CD4-positive, alpha-beta T cell (primary cell): ENCODE measurements around the gene NABP2. TPM values are rescaled to one million over a fixed set of nuclear protein-coding genes. Genes with fewer than 3 reads are reported as not detected.
"Not testable (repeated sequence)": the region's sequence is repeated elsewhere in the genome, so short reads cannot be mapped to it uniquely, and the experiment has no call there.

Source experiments
- ATAC-seq: fragments of 200-7000 bp; cut with Tn5 transposase; one replicate; pipeline ENCODE4 v1.10.0; 2022; ENCODE audit warnings: mild to moderate bottlenecking; ENCODE audit not compliant: poor library complexity
- CTCF ChIA-PET: fragments of 350-600 bp; sonication (Branson Sonifier 250); formaldehyde crosslinking; loops from one replicate; lab custom pipeline; 2021; ENCODE audit warnings: antibody characterized with exemption, inconsistent platforms; lab: Charles Lee
- POLR2A ChIA-PET: fragments of 350-600 bp; sonication (Branson Sonifier 250); formaldehyde crosslinking; loops from one replicate; lab custom pipeline; 2021; ENCODE audit warnings: antibody characterized with exemption, inconsistent platforms; lab: Charles Lee
- DNase-seq, 14 experiments: peaks; one replicate each; pipeline ENCODE4 v3.0.0-alpha.2; 2013 to 2020; ENCODE audit warnings: mixed read lengths in 2 of 14
- H3K27ac ChIP-seq, 2 donors: one replicate each; pipeline versions ENCODE4 v1.5.1 to v1.7.0; 2013; ENCODE audit warnings: low read length in 2 of 2, low read depth in 1 of 2, mild to moderate bottlenecking in 1 of 2
- H3K27me3 ChIP-seq, 2 experiments: 1 replicate in 1 of 2; 2 replicates in 1 of 2; pipeline versions ENCODE4 v1.6.1 to v1.7.0; 2013; ENCODE audit warnings: low read length in 2 of 2, control low read depth in 1 of 2, mild to moderate bottlenecking in 1 of 2, moderate library complexity in 1 of 2; ENCODE audit not compliant: insufficient read depth in 2 of 2, control insufficient read depth in 1 of 2
- H3K36me3 ChIP-seq: one replicate; pipeline ENCODE4 v1.6.1; 2013; ENCODE audit warnings: low read length, control low read depth; ENCODE audit not compliant: insufficient read depth
- H3K4me1 ChIP-seq: one replicate; pipeline ENCODE4 v1.6.1; 2013; ENCODE audit warnings: low read length, control low read depth; ENCODE audit not compliant: insufficient read depth
- H3K4me3 ChIP-seq: one replicate; pipeline ENCODE4 v1.5.1; 2013; ENCODE audit warnings: mild to moderate bottlenecking, low read length, moderate library complexity
- H3K9me3 ChIP-seq, 2 experiments: 1 replicate in 1 of 2; 2 replicates in 1 of 2; pipeline versions ENCODE4 v1.6.1 to v1.7.0; 2013; ENCODE audit warnings: low read length in 2 of 2, mild to moderate bottlenecking in 2 of 2, control low read depth in 1 of 2, moderate library complexity in 1 of 2; ENCODE audit not compliant: control insufficient read depth in 1 of 2, insufficient read depth in 1 of 2
- H3K27ac Mint-ChIP-seq: one replicate; pipeline ENCODE4 v1.8.0; 2020; ENCODE audit warnings: mixed read lengths
- H3K27me3 Mint-ChIP-seq: one replicate; pipeline ENCODE4 v1.8.0; 2021; ENCODE audit warnings: mixed read lengths
- H3K36me3 Mint-ChIP-seq: one replicate; pipeline ENCODE4 v1.8.0; 2021; ENCODE audit warnings: low read depth, mixed read lengths
- H3K4me1 Mint-ChIP-seq: one replicate; pipeline ENCODE4 v1.8.0; 2021; ENCODE audit warnings: low read depth, mixed read lengths
- H3K4me3 Mint-ChIP-seq: one replicate; pipeline ENCODE4 v1.8.0; 2020; ENCODE audit warnings: mild to moderate bottlenecking, mixed read lengths
- H3K9me3 Mint-ChIP-seq: one replicate; pipeline ENCODE4 v1.8.0; 2020; ENCODE audit warnings: mixed read lengths
- intact Hi-C, 2 experiments: fragments of 100-400 bp; cut with DNase I in 1 of 2; cut with micrococcal nuclease in 1 of 2; formaldehyde crosslinking; loops; one replicate each; pipeline versions ENCODE4 v1.15.1 to v1.9.0; 2023 to 2025; cut with DNase I, micrococcal nuclease
- total RNA-seq, 174 experiments: library from RNA in 2 of 174; stranded (reverse) in 2 of 174; gene quantifications; one replicate each; pipeline ENCODE4 v1.2.3 and lab custom pipeline; 2021 to 2026
- TF ChIP-seq, protein P1 (sequence below): fragments of 200-600 bp; IDR thresholded peaks from one replicate; pipeline ENCODE4 v1.8.0; 2022; ENCODE audit warnings: antibody characterized with exemption, mild to moderate bottlenecking

NABP2 gene
- total RNA-seq, 2 experiments from 2014 or later, result 7.6 to 9.1 TPM

DNA sequence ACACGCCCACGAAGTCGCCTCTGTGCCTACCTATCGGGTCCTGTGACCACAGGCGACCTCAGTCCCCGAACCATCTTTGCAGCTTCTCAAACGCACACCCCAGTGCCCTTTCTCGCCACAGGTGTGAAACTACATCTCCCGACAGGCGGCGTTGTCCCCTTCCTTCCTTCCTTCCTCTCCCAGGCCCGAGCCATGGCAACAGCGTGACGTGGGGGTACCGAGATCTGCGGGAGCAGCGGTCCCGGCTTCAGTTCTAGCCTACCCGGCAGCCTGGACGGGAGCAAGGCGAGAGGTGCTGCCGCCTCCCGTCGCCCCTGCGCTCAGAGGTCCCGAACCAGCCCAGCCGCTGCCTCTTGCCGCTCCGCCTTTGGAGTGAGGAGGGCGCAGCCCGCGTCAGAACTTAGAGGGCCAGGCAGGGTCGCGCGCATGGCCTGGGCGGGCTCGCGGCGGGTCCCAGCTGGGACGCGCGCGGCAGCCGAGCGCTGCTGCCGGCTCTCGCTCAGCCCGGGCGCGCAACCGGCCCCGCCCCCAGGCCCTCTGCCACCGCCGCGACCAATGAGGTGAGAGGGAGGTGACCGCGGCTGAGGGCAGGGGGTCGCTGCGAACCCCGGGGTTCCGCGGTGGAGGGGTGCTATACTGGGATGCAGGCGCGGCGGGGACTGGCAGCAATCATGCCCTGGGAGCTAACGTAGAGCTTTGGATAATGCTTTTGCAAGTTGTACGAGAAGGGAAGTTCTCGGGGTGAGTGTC, 42.7 kb downstream of the NABP2 start, which contains the start of gene COQ10A:
TSS of gene COQ10A (plus strand) at position 250 of the 750 bp plus-strand sequence. CDS start at position 427, 177 bp downstream.
- no peaks in the 10 kb centered on the region for H3K27me3 Mint-ChIP-seq
- TF ChIP-seq, protein P1, sequence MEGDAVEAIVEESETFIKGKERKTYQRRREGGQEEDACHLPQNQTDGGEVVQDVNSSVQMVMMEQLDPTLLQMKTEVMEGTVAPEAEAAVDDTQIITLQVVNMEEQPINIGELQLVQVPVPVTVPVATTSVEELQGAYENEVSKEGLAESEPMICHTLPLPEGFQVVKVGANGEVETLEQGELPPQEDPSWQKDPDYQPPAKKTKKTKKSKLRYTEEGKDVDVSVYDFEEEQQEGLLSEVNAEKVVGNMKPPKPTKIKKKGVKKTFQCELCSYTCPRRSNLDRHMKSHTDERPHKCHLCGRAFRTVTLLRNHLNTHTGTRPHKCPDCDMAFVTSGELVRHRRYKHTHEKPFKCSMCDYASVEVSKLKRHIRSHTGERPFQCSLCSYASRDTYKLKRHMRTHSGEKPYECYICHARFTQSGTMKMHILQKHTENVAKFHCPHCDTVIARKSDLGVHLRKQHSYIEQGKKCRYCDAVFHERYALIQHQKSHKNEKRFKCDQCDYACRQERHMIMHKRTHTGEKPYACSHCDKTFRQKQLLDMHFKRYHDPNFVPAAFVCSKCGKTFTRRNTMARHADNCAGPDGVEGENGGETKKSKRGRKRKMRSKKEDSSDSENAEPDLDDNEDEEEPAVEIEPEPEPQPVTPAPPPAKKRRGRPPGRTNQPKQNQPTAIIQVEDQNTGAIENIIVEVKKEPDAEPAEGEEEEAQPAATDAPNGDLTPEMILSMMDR, result peak; percentile 64
- H3K4me3 Mint-ChIP-seq, result peak within 1 kb of the TSS; percentile 96
- ChIA-PET POLR2A (interaction anchor here (0.6 to 2.5 kb wide), 15 partner anchors 9 to 293 kb away, joined by 3 to 25 read pairs (median 7); partner anchors contain the start of genes ANKRD52, CNPY2, CS and RAB5B), CTCF (interaction anchor here (0.6 to 2.2 kb wide), 10 partner anchors 9 to 197 kb away, joined by 3 to 19 read pairs (median 4); partner anchors contain the start of genes ANKRD52, CNPY2, IL23A and RNF41)
- H3K36me3 ChIP-seq, result peaks cover 15% of the 10 kb centered on the region
- intact Hi-C loops, result loop anchor here (1.0 to 2.0 kb wide), 3 partner anchors 32 to 198 kb away; partner anchors contain the start of gene CS (in 1 of the 2)
- H3K27ac Mint-ChIP-seq, result peak within 1 kb of the TSS; percentile 91
- peaks cover 32% of the 10 kb centered on the region for H3K36me3 Mint-ChIP-seq
- H3K9me3 Mint-ChIP-seq, result no peaks in the 10 kb centered on the region
- H3K4me1 ChIP-seq, result peaks cover 16% of the 10 kb centered on the region
- no peaks in the 10 kb centered on the region for H3K9me3 ChIP-seq
- peak; percentile 88 for ATAC-seq
- H3K4me3 ChIP-seq, result peak within 1 kb of the TSS; percentile 72
- H3K27ac ChIP-seq, result peak within 1 kb of the TSS; percentile 91 to 96
- DNase-seq, result peak; percentile 77 to 95 (median 88)
- no peaks in the 10 kb centered on the region for H3K27me3 ChIP-seq
- peaks cover 17% of the 10 kb centered on the region for H3K4me1 Mint-ChIP-seq

DNA sequence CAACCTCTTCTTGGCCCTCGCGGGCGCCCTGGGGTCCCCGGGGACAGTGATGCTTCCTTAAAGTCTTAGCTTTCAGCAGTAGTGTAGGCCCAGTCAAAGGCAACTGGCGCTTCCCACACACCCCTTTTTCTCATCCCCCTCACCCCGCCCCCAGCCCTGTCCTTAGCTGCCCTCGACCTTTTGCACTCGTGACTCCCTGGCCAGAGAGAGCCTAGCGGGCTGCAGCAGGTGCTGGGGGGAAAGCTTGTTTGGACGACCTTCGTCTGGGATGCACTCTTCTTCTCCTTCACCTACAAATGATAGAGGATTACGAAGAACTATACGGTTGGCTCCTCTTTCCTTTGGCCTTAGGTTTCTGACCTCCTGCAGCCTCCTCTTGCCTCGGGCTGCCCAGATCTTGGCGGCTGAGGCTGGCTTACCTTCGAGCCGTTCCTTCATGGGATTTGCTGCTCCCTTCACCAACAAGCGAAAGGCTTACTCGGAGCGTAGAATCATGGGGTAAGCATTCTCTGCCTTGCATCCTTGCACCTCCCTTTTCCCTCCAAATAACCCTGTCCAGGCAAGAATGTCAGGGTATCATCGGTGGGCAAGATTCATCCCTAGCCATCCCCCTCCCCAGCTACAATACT, 43.4 kb downstream of the NABP2 start:
- ATAC-seq, result no peak
- peaks cover 39% of the 10 kb centered on the region for H3K36me3 Mint-ChIP-seq
- Histone ChIP-seq H3K27me3 (no peaks in the 10 kb centered on the region), H3K27ac (peak overlapping the region; percentile 69 to 91), H3K36me3 (peaks cover 18% of the 10 kb centered on the region), H3K4me1 (peaks cover 16% of the 10 kb centered on the region), H3K4me3 (peak overlapping the region; percentile 72), H3K9me3 (no peaks in the 10 kb centered on the region)
- no peaks in the 10 kb centered on the region for H3K27me3 Mint-ChIP-seq
- peak overlapping the region; percentile 50 for H3K4me3 Mint-ChIP-seq
- no peaks in the 10 kb centered on the region for H3K9me3 Mint-ChIP-seq
- ChIA-PET CTCF (interaction anchor here (1.2 to 2.2 kb wide), 5 partner anchors 9 to 91 kb away, joined by 3 to 19 read pairs (median 5); partner anchors contain the start of genes ANKRD52, CNPY2, IL23A and SMARCC2), POLR2A (interaction anchor here (0.6 to 2.5 kb wide), 13 partner anchors 9 to 293 kb away, joined by 3 to 25 read pairs (median 7); partner anchors contain the start of genes ANKRD52, CNPY2, CS and RAB5B)
- DNase-seq, result no peak
- TF ChIP-seq, protein P1, result no peak
- peak overlapping the region; percentile 91 for H3K27ac Mint-ChIP-seq
- intact Hi-C loops, result loop anchor here (2.0 kb wide), 2 partner anchors 31 to 197 kb away; no protein-coding TSS in a partner anchor
- peaks cover 17% of the 10 kb centered on the region for H3K4me1 Mint-ChIP-seq

DNA sequence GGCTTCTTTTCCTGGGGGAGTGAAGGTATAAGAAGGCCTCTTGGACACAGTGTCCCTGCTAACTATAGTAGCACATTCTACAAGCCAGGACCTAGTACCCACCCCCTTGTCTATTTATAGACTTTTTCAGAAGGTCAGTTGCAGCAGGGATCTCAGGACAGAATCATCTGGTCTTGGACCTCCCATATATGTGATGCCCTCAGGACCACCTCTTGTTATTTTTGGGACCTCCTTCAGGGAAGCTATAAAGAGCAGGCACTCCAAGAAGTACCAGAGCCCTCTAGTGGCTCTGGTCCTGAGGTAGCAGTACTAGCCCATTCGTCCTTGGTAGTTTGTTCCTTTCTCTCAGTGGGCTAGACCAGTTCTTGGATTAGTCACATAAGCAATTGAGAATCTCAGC, 46.9 kb downstream of the NABP2 start:
- Mint-ChIP-seq H3K4me1 (peaks cover 17% of the 10 kb centered on the region), H3K9me3 (no peaks in the 10 kb centered on the region), H3K36me3 (peaks cover 71% of the 10 kb centered on the region), H3K27ac (peak overlapping the region; percentile 35), H3K27me3 (no peaks in the 10 kb centered on the region), H3K4me3 (peak overlapping the region; percentile 26)
- Histone ChIP-seq H3K4me1 (peaks cover 15% of the 10 kb centered on the region), H3K27ac (no peak overlapping the region), H3K36me3 (peaks cover 50% of the 10 kb centered on the region), H3K4me3 (no peak overlapping the region), H3K27me3 (no peaks in the 10 kb centered on the region), H3K9me3 (no peaks in the 10 kb centered on the region)
- DNase-seq (peak in 2 of 14 experiments; percentile 22 to 35), ATAC-seq (no peak)
- TF ChIP-seq, protein P1, result no peak
- intact Hi-C loops, result no loop called here
- ChIA-PET POLR2A (interaction anchor here (0.6 to 1.2 kb wide), 2 partner anchors 29 to 242 kb away, joined by 3 read pairs; no protein-coding TSS in a partner anchor), CTCF (interaction anchor here (0.6 to 1.3 kb wide), 5 partner anchors 12 to 636 kb away, joined by 3 to 4 read pairs (median 3); partner anchors contain the start of gene SMARCC2)

DNA sequence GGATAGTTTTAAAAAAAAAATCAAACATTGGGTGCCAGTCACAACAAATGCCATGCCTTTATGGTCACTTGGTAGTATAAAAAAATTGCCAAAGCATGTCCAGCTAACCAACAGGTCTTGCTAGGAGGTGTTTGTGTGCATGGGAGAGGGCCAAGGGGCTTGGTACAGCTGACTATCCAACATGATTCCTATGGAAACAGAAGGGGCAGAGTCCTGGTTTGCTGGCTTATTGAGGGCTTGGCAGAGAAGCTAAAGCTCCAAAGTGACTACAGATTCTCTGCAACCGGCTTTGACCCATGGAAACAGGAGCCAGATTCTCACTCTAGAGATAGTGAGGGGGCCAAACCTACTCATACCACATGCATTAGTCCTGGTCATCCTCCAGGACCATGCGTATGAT, 48.3 kb downstream of the NABP2 start:
- POLR2A ChIA-PET, H3K27me3 Mint-ChIP-seq: not testable (repeated sequence)
- peaks cover 58% of the 10 kb centered on the region for H3K36me3 ChIP-seq

More for the DNA sequence above, 48.3 kb downstream of the NABP2 start:
- ATAC-seq, H3K4me1 ChIP-seq, H3K9me3 Mint-ChIP-seq, H3K27me3 ChIP-seq, H3K4me1 Mint-ChIP-seq, intact Hi-C loops, H3K27ac Mint-ChIP-seq, H3K27ac ChIP-seq, H3K4me3 Mint-ChIP-seq, H3K4me3 ChIP-seq, H3K9me3 ChIP-seq, DNase-seq: not testable (repeated sequence)
- peaks cover 74% of the 10 kb centered on the region for H3K36me3 Mint-ChIP-seq
- CTCF ChIA-PET, result interaction anchor here (1.6 kb wide), 1 partner anchor 192 kb away, joined by 4 read pairs; no protein-coding TSS in a partner anchor
